HEK293 (cell line): Measurements from ENCODE around the gene NKAIN4.
"Not testable (repeated sequence)": the region's sequence is repeated elsewhere in the genome, so short reads cannot be mapped to it uniquely, and the experiment has no call there.

Experiments
- CTCF ChIA-PET: fragments of 350-600 bp; formaldehyde crosslinking; extraction: SDS; loops from one replicate; lab custom pipeline; 2021; ENCODE audit warnings: antibody characterized with exemption; lab: Yijun Ruan, JAX
- POLR2A ChIA-PET: fragments of 300-600 bp; formaldehyde crosslinking; extraction: SDS; loops from one replicate; lab custom pipeline; 2020; ENCODE audit warnings: antibody characterized with exemption, inconsistent platforms; lab: Yijun Ruan, JAX
- H3K27ac ChIP-seq: fragments of 200-500 bp; sonication (Bioruptor generic); 2 replicates; pipeline ENCODE4 v1.5.1; 2014; ENCODE audit warnings: low read depth, low read length, control low read depth, inconsistent platforms; ENCODE audit errors: extremely low read depth
- H3K36me3 ChIP-seq, 2 experiments: fragments of 200-500 bp in 1 of 2; sonication (Bioruptor generic) in 1 of 2; 1 replicate in 1 of 2; 2 replicates in 1 of 2; pipeline ENCODE4 v1.5.1; 2014 to 2017; ENCODE audit warnings: inconsistent platforms in 2 of 2, low read length in 2 of 2; ENCODE audit not compliant: control insufficient read depth in 2 of 2, insufficient read depth in 1 of 2
- H3K4me1 ChIP-seq: fragments of 200-500 bp; sonication (Bioruptor generic); 2 replicates; pipeline ENCODE4 v1.5.1; 2014; ENCODE audit warnings: mild to moderate bottlenecking, low read length, inconsistent platforms; ENCODE audit not compliant: control insufficient read depth, insufficient read depth
- H3K4me3 ChIP-seq: 2 replicates; pipeline ENCODE4 v1.5.1; 2011; ENCODE audit warnings: low read depth, mild to moderate bottlenecking, control low read depth, low read length, moderate library complexity
- H3K9me3 ChIP-seq: fragments of 200-500 bp; sonication (Bioruptor generic); 2 replicates; pipeline ENCODE4 v1.5.1; 2014; ENCODE audit warnings: low read depth, low read length, inconsistent platforms; ENCODE audit not compliant: control insufficient read depth, insufficient read depth
- BCL11B ChIP-seq: fragments of 450-650 bp; formaldehyde crosslinking; IDR thresholded peaks from 2 replicates; pipeline ENCODE4 v1.5.1; 2016; ENCODE audit warnings: low read depth, missing biosample characterization, missing genetic modification characterization
- EGR2 ChIP-seq: fragments of 450-650 bp; formaldehyde crosslinking; IDR thresholded peaks from 2 replicates; pipeline ENCODE4 v1.5.1; 2016; ENCODE audit warnings: low read depth, missing biosample characterization, missing genetic modification characterization
- HOXA7 ChIP-seq: sonication (generic); formaldehyde crosslinking; IDR thresholded peaks from 2 replicates; pipeline ENCODE4 v1.8.1; 2022; ENCODE audit warnings: missing genetic modification reagents, borderline replicate concordance
- HOXD13 ChIP-seq: sonication (generic); formaldehyde crosslinking; IDR thresholded peaks from 2 replicates; pipeline ENCODE4 v1.8.0; 2022; ENCODE audit warnings: missing genetic modification reagents, borderline replicate concordance
- IKZF3 ChIP-seq: fragments of 450-650 bp; IDR thresholded peaks from 2 replicates; pipeline ENCODE4 v1.5.0; 2018; ENCODE audit warnings: missing biosample characterization, mild to moderate bottlenecking, missing genetic modification characterization, moderate library complexity
- KLF1 ChIP-seq: fragments of 450-650 bp; formaldehyde crosslinking; IDR thresholded peaks from 2 replicates; pipeline ENCODE4 v1.5.1; 2016; ENCODE audit warnings: missing biosample characterization, missing genetic modification characterization
- KLF9 ChIP-seq: fragments of 450-650 bp; formaldehyde crosslinking; IDR thresholded peaks from 2 replicates; pipeline ENCODE4 v1.5.1; 2016; ENCODE audit warnings: missing biosample characterization, missing genetic modification characterization, low read depth
- ZFHX2 ChIP-seq: fragments of 450-650 bp; formaldehyde crosslinking; conservative IDR thresholded peaks from 2 replicates; pipeline ENCODE4 v1.5.1; 2016; ENCODE audit warnings: missing biosample characterization, missing genetic modification characterization
- ZFP69B ChIP-seq: fragments of 450-650 bp; formaldehyde crosslinking; IDR thresholded peaks from 2 replicates; pipeline ENCODE4 v1.5.1; 2016; ENCODE audit warnings: missing biosample characterization, missing genetic modification characterization
- ZIC2 ChIP-seq: fragments of 450-650 bp; formaldehyde crosslinking; IDR thresholded peaks from 2 replicates; pipeline ENCODE4 v1.5.1; 2016; ENCODE audit warnings: missing biosample characterization, missing genetic modification characterization
- ZNF138 ChIP-seq: fragments of 450-650 bp; formaldehyde crosslinking; IDR thresholded peaks from 2 replicates; pipeline ENCODE4 v1.5.1; 2016; ENCODE audit warnings: missing biosample characterization, missing genetic modification characterization, borderline replicate concordance
- ZNF146 ChIP-seq: fragments of 450-650 bp; formaldehyde crosslinking; IDR thresholded peaks from 2 replicates; pipeline ENCODE4 v1.5.1; 2016; ENCODE audit warnings: missing biosample characterization, missing genetic modification characterization
- ZNF24 ChIP-seq: fragments of 450-650 bp; formaldehyde crosslinking; IDR thresholded peaks from 2 replicates; pipeline ENCODE4 v1.5.1; 2016; ENCODE audit warnings: missing biosample characterization, missing genetic modification characterization
- ZNF423 ChIP-seq: fragments of 450-650 bp; formaldehyde crosslinking; IDR thresholded peaks from 2 replicates; pipeline ENCODE4 v1.5.1; 2016; ENCODE audit warnings: missing biosample characterization, missing genetic modification characterization
- ZNF549 ChIP-seq: fragments of 450-650 bp; IDR thresholded peaks from 2 replicates; pipeline ENCODE4 v1.5.1; 2018; ENCODE audit warnings: missing biosample characterization, missing genetic modification characterization, mild to moderate bottlenecking, inconsistent platforms, moderate library complexity
- ZNF600 ChIP-seq: fragments of 450-650 bp; formaldehyde crosslinking; IDR thresholded peaks from 2 replicates; pipeline ENCODE4 v1.5.1; 2016; ENCODE audit warnings: missing biosample characterization, missing genetic modification characterization
- ZNF621 ChIP-seq: fragments of 450-650 bp; formaldehyde crosslinking; IDR thresholded peaks from 2 replicates; pipeline ENCODE4 v1.5.1; 2017; ENCODE audit warnings: missing biosample characterization, missing genetic modification characterization
- ZNF626 ChIP-seq: fragments of 450-650 bp; sonication (Bioruptor Pico); formaldehyde crosslinking; IDR thresholded peaks from 2 replicates; pipeline ENCODE4 v1.5.1; 2018; ENCODE audit warnings: missing biosample characterization, missing genetic modification characterization, inconsistent platforms
- ZNF660 ChIP-seq: fragments of 450-650 bp; IDR thresholded peaks from 2 replicates; pipeline ENCODE4 v1.5.1; 2018; ENCODE audit warnings: missing biosample characterization, mild to moderate bottlenecking, missing genetic modification characterization
- ZNF747 ChIP-seq: fragments of 450-650 bp; formaldehyde crosslinking; IDR thresholded peaks from 2 replicates; pipeline ENCODE4 v1.5.1; 2016; ENCODE audit warnings: missing biosample characterization, missing genetic modification characterization
- ZSCAN23 ChIP-seq: fragments of 450-650 bp; formaldehyde crosslinking; IDR thresholded peaks from 2 replicates; pipeline ENCODE4 v1.5.1; 2016; ENCODE audit warnings: missing biosample characterization, missing genetic modification characterization
- TF ChIP-seq, protein P1 (sequence below): fragments of 450-650 bp; formaldehyde crosslinking; optimal IDR thresholded peaks from 2 replicates; pipeline ENCODE3; 2016; ENCODE audit warnings: missing biosample characterization, mild to moderate bottlenecking, missing genetic modification characterization
- TF ChIP-seq, protein P2 (sequence below): fragments of 450-650 bp; formaldehyde crosslinking; IDR thresholded peaks from 2 replicates; pipeline ENCODE4 v1.5.1; 2016; ENCODE audit warnings: missing biosample characterization, missing genetic modification characterization
- TF ChIP-seq, protein P3 (sequence below): fragments of 450-650 bp; formaldehyde crosslinking; IDR thresholded peaks from 2 replicates; pipeline ENCODE4 v1.5.1; 2016; ENCODE audit warnings: missing biosample characterization, missing genetic modification characterization

The NKAIN4 gene

DNA sequence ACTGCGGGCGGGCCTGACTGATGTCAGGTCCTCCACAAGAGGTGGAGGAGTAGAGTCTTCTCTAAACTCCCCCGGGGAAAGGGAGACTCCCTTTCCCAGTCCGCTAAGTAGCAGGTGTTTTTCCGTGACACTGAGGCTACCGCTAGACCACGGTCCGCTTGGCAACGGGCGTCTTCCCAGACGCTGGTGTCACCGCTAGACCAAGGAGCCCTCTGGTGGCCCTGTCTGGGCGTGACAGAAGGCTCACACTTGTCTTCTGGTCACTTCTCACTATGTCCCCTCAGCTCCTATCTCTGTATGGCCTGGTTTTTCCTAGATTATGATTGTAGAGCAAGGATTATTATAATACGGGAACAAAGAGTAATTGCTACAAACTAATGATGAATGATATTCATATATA lies 2.9 kb downstream of the NKAIN4 start:
- not testable (repeated sequence) for H3K36me3 ChIP-seq, H3K4me3 ChIP-seq, H3K4me1 ChIP-seq
- CTCF ChIA-PET = interaction anchor here (0.6 to 4.1 kb wide), 7 partner anchors 19 to 70 kb away, joined by 3 to 53 read pairs (median 3); partner anchors contain the start of gene ARFGAP1
- TF ChIP-seq, protein P1, sequence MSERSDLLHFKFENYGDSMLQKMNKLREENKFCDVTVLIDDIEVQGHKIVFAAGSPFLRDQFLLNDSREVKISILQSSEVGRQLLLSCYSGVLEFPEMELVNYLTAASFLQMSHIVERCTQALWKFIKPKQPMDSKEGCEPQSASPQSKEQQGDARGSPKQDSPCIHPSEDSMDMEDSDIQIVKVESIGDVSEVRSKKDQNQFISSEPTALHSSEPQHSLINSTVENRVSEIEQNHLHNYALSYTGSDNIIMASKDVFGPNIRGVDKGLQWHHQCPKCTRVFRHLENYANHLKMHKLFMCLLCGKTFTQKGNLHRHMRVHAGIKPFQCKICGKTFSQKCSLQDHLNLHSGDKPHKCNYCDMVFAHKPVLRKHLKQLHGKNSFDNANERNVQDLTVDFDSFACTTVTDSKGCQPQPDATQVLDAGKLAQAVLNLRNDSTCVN (tag by site-specific recombination) = peak; percentile 22
- TF ChIP-seq, all 188 proteins: peak for 1; not testable (repeated sequence) for 187
- POLR2A ChIA-PET, H3K27ac ChIP-seq, H3K9me3 ChIP-seq: not testable (repeated sequence)

DNA sequence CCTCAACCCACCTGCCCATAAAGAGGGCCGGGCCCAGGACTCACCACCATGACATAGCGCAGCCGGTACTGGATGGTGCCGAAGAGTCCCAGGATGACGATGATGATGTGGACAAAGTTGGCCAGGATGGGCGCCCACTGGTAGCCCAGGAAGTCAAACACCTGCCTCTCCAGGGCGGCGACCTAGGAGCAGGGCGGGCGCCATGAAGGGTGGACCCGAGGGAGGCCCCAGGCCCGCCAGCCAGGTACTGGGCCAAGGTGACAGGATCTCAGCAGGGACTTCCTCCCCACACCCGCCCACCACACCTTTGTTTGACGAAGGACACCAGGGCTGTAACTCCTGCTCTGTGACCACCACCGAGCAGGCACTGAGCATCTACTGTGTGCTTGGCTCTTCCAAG lies 4.4 kb downstream of the NKAIN4 start:
- H3K4me3 ChIP-seq = no peak overlapping the region
- CTCF ChIA-PET = no interaction called here
- no peaks in the 10 kb centered on the region for H3K4me1 ChIP-seq
- H3K9me3 ChIP-seq = no peaks in the 10 kb centered on the region
- H3K27ac ChIP-seq = no peak overlapping the region
- no peaks in the 10 kb centered on the region for H3K36me3 ChIP-seq
- TF ChIP-seq ZNF660 (tag by site-specific recombination) (no peak), BCL11B (no peak), KLF1 (0 out of 2 replicates have a peak, but pooled peaks have one; percentile 11)
- POLR2A ChIA-PET = no interaction called here

DNA sequence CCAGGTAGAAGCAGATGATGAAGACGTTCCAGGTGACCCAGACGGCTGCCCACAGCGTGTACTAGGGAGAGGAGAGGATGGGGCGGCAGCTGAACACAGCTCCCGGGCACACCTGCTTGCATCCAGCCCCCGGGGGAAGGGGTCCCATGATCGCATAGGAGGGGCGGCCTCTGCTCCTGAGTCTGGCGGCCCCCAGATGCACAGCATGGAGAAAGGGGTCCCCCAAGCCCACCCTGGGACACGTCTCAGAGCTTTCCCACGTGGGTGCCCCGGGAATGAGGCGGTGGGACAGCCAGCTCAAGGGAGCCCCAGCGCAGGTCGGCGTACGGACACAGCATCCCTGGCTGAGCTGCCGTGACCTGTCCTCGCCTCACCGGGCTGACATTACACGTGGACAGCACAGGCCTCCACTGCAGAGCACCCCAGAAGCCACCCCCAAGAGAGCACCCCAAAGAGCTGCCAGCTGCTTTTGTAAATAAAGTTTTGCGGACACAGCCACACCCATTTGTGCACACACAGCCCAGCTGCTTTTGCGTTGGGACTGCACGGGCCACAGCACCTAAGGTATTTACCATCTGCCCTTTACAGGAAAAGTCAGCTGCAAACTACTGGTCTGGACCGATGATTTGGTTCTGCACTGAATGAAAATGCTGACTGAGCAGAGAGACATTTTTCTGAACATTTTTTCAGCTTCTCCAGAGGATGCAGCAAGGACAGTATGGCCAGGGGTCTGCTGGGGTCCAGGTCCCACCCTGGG lies 5.2 kb downstream of the NKAIN4 start:
- H3K4me3 ChIP-seq = no peak overlapping the region
- TF ChIP-seq ZFP69B (tag by site-specific recombination) (no peak), ZNF600 (tag by site-specific recombination) (0 out of 2 replicates have a peak, but pooled peaks have one; percentile 36)
- ChIA-PET CTCF (interaction anchor here (0.9 to 5.1 kb wide), 3 partner anchors 25 to 42 kb away, joined by 3 to 29 read pairs (median 3); no protein-coding TSS in a partner anchor), POLR2A (no interaction called here)
- H3K27ac ChIP-seq = no peak overlapping the region
- H3K4me1 ChIP-seq = no peaks in the 10 kb centered on the region
- no peaks in the 10 kb centered on the region for H3K9me3 ChIP-seq
- no peaks in the 10 kb centered on the region for H3K36me3 ChIP-seq

DNA sequence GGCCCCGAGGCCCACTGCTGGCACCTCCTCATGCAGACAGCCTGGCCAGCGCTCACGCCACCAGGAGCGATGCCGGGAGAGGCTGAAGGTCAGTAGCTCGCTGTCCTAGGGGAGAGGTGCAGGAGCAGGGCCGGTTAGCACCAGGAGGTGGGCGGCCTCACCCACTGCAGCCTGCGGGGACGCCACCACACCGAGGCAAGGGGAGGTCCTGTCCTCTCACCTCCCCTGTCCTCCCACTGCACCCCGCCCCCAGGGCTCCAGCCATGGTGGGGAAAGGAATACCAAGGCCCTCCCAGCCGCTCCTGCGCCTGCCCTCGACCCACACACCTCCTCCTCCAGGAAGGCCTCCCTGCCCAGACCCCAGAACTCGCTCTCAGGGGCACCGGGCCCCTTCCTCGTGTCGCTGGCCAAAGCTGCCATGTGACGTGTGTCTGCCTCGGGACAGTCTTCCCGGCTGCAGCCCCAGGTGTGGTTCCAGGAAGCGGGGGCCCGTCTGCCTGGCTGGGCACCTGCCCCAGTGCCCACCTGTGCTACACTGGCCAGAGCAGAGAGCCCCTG lies 6.5 kb downstream of the NKAIN4 start:
- no peak overlapping the region for H3K4me3 ChIP-seq
- no peaks in the 10 kb centered on the region for H3K36me3 ChIP-seq
- TF ChIP-seq ZNF423 (no peak), ZIC2 (tag by site-specific recombination) (peak; percentile 38; the same call in 1 of the 2 replicates), ZFHX2 (peak; percentile 87), IKZF3 (no peak), ZNF626 (no peak), ZNF621 (tag by site-specific recombination) (no peak), ZSCAN23 (no peak), ZNF146 (tag by site-specific recombination) (no peak), ZNF747 (tag by site-specific recombination) (no peak), ZNF549 (tag by site-specific recombination) (no peak), ZNF138 (tag by site-specific recombination) (no peak), HOXA7 (CRISPR knock-in tag) (no peak), ZNF24 (tag by site-specific recombination) (no peak), KLF9 (tag by site-specific recombination) (no peak), HOXD13 (CRISPR knock-in tag) (no peak), ZNF660 (tag by site-specific recombination) (no peak), EGR2 (tag by site-specific recombination) (peak; percentile 82)
- TF ChIP-seq, protein P2, sequence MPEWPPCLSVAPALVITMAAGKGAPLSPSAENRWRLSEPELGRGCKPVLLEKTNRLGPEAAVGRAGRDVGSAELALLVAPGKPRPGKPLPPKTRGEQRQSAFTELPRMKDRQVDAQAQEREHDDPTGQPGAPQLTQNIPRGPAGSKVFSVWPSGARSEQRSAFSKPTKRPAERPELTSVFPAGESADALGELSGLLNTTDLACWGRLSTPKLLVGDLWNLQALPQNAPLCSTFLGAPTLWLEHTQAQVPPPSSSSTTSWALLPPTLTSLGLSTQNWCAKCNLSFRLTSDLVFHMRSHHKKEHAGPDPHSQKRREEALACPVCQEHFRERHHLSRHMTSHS (tag by site-specific recombination) = no peak
- TF ChIP-seq, protein P3, sequence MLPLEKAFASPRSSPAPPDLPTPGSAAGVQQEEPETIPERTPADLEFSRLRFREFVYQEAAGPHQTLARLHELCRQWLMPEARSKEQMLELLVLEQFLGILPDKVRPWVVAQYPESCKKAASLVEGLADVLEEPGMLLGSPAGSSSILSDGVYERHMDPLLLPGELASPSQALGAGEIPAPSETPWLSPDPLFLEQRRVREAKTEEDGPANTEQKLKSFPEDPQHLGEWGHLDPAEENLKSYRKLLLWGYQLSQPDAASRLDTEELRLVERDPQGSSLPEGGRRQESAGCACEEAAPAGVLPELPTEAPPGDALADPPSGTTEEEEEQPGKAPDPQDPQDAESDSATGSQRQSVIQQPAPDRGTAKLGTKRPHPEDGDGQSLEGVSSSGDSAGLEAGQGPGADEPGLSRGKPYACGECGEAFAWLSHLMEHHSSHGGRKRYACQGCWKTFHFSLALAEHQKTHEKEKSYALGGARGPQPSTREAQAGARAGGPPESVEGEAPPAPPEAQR (tag by site-specific recombination) = no peak
- no peaks in the 10 kb centered on the region for H3K4me1 ChIP-seq
- no peak overlapping the region for H3K27ac ChIP-seq
- CTCF ChIA-PET = interaction anchor here (1.5 to 5.1 kb wide), 2 partner anchors 24 to 43 kb away, joined by 3 to 29 read pairs; no protein-coding TSS in a partner anchor
- no peaks in the 10 kb centered on the region for H3K9me3 ChIP-seq
- POLR2A ChIA-PET = interaction anchor here (0.6 to 1.0 kb wide), 2 partner anchors 22 to 797 kb away, joined by 3 to 7 read pairs; no protein-coding TSS in a partner anchor
